NCI-H1048 (cell line): ENCODE measurements around the gene CFAP20DC.
"Not testable (repeated sequence)": the region's sequence is repeated elsewhere in the genome, so short reads cannot be mapped to it uniquely, and the experiment has no call there.

Experiments used
- DNase-seq: peaks from one replicate; lab custom pipeline; 2025; lab: John Stamatoyannopoulos, UW

The CFAP20DC gene

DNA sequence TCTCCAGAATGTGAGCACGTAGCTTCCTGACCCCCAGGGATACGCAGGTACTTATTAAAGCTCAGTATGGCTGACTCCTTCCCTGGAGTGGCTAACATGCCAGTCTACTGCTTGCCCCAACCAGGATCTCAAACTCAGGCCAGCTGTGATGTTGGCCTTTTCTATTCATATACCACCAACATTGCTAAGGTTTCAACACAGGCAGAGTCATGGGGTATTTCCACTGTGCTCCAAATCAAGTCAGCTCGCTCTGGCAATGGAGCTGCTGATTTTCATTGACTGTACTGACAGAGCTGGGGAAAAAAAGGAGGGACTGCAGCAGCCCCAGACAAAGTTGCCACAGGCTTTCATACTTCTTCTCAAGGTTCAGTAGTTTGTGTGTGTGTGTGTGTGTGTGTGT, 87.0 kb downstream of the CFAP20DC start:
- DNase-seq = no peak

- no peak for DNase-seq
Observed at GRCh38 chr3:58962040-58962651, 87.7 kb downstream of the CFAP20DC start.

DNA sequence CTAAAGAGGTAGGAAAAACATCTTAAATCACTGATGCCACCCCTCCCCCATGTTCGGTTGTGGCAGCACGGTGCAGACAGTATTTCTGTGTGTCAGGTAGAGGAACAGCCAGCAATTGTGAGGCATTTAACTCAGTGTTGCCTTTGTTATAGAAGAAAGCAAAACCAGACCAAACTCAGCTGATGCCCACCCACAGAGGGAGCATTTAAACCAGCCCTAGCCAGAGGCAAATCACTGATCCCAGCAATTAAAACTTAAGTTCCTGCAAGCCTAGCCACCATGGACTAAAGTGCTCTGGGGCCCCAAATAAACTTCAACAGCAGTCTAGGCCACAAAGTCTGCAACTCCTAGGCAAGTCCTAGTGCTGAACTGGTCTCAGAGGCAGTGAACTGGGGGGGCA, 94.5 kb downstream of the CFAP20DC start:
- no peak for DNase-seq

GRCh38 chr3:58953288-58953687, 96.5 kb downstream of the CFAP20DC start:
- no peak for DNase-seq

DNA sequence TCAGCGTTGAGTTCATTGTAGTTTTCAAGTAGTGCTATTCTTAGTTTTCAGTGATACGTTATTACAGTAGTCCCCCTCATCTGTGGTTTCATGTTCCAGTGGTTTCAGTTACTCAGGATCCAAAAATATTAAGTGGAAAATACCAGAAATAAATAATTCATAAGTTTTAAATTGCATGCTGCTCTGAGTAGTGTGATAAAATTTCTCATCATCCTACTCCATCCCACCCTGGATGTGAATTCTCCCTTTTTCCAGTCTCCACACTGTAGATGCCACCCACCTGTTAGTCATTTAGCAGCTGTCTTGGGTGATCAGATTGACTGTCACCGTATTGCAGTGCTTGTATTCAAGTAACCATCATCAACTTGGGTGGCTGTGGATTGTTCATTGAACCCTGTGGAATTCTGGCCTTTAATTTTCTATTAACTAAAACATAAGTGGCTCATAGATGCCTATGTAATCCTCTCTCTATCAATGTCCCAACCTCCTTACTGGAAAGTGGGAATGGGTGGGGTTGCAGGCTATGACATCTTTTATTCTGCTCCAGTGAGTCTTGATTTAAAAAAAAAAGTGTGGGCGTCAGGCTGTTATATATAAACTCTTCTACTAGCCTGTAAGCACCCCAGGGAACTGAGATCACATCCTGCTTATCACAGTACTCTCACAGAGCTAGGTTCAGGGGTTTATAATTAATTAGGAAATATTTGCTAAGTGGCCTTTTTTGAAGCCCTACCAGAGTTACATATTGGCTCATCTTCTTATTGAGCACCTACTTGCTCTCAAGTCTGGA, 97.5 kb downstream of the CFAP20DC start:
- DNase-seq = no peak

DNA sequence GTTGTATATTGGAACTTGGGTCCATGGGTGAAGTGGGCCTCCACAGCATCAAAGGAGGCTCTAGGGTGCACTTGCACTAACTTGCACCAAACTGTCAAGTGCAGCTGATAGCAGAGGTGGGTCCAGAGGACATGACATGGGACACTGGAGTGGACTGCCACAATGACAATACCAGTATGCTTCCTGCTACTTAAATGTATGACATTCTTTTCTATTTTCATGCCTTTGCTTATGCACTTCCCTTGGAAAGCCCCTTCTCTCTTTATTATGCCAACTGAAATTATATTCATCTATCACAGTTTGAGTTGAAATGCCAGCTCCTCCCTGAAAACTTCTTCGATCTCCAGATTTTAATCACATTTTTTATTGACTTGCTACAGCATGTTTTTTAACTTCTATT, 101.8 kb downstream of the CFAP20DC start:
- DNase-seq = no peak

DNA sequence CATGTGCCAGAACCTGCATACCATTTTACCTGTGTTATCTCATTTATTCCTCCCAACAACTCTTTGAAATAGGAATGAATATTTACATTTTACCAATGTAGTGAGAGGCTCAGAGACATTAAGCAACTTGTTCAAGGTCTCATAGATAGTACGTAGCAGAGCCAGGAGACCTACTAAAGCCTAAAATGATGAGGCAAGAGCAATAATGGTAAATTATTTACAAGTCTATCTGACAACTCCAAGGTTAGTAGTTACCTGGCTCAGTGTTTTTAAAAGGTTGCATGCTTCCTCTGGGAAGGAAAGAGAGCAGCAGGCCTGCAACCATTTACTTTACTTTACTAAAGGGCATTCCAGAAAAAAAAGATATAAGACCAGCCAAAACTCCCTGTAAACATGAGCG, 103.0 kb downstream of the CFAP20DC start:
- DNase-seq = no peak

GRCh38 chr3:58938057-58938456, 111.8 kb downstream of the CFAP20DC start:
- DNase-seq = no peak

DNA sequence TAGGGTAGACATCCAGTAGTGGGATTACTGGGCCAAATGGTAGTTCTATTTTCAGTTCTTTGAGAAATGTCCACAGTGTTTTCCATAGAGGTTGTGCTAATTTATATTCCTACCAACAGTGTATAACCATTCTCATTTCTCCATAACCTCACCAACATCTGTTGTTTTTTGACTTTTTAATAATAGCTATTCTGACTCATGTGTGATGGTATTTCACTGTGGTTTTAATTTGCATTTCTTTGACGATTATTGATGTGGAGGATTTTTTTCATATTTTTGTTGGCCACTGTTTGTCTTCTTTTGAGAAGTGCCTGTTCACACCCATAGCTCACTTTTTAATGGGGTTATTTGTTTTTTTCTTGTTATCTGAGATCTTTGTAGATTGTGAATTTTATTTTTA, 125.2 kb downstream of the CFAP20DC start:
- DNase-seq = no peak

- no peak for DNase-seq
Observed at GRCh38 chr3:58900386-58900785, 149.4 kb downstream of the CFAP20DC start.

- no peak for DNase-seq
Observed at GRCh38 chr3:58899953-58900298, 149.9 kb downstream of the CFAP20DC start.

DNA sequence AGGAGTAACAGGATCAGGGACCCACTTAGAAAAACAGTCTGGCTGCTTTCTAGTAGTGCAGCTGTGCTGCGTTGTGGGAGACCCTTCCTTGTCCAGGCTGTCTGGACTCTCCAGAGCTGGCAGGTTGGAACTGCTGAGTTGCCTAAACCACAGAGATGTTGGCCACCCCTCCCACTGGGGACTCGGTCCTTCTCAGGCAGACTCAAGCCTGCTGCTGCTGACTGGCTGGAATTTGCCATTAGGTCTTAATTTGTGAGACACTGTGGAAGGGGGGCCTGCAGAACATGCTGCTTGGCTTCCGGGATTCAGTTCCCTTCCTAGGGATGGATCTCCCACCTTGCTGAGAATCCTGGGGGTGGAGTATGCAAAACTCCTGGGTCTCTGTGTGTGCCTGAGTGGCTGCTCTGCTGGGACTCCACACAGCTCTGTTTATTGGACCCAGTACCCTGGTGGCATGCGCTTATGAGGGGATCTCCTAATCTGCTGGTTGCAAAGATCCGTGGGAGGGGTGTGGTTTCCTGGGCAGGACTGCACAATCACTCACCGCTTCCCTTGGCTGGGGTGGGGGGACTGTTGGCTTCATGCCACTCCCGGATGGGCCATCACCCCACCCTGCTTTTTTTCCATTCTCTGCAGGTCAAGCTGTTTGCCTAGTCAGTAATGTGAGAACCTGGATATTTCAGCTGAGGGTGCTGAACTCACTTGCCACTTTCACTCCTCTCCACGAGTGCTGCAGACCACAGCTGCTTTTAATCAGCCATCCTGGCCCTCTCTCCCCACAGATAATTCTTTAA, 150.5 kb downstream of the CFAP20DC start:
- no peak for DNase-seq

DNA sequence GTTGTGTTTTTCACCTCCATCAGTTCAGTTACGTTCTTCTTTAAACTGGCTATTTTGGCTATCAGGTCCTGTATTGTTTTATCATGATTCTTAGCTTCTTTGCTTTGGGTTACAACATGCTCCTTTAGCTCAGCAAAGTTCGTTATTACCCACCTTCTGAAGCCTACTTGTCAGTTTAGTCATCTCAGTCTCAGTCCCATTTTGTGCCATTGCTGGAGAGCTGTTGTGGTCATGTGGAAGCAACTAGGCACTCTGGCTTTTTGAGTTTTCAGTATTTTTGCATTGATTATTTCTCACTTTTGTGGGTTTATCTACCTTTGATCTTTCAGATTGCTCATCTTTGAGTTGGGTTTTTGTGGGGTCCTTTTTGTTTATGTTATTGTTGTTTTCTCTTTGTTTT, 151.3 kb downstream of the CFAP20DC start:
- no peak for DNase-seq

GRCh38 chr3:58897646-58898045, 152.2 kb downstream of the CFAP20DC start:
- DNase-seq = no peak

DNA sequence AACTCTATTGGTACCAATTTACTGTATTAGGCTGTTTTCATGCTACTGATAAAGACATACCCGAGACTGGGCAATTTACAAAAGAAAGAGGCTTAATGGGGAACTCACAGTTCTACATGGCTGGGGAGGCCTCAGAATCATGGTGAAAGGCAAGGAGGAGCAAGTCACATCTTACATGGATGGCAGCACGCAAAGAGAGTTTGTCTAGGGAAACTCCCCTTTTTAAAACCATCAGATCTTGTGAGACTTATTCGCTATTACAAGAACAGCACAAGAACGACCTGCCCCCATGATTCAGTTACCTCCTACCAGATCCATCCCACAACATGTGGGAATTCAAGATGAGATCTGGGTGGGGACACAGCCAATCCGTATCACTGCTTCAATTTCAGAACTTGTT, 154.1 kb downstream of the CFAP20DC start:
- not testable (repeated sequence) for DNase-seq

GRCh38 chr3:58892526-58892925, 157.3 kb downstream of the CFAP20DC start:
- DNase-seq = not testable (repeated sequence)

GRCh38 chr3:58888087-58888486, 161.7 kb downstream of the CFAP20DC start:
- no peak for DNase-seq

GRCh38 chr3:58884453-58884852, 165.4 kb downstream of the CFAP20DC start:
- DNase-seq = no peak

GRCh38 chr3:58880182-58880581, 169.6 kb downstream of the CFAP20DC start:
- no peak for DNase-seq

DNA sequence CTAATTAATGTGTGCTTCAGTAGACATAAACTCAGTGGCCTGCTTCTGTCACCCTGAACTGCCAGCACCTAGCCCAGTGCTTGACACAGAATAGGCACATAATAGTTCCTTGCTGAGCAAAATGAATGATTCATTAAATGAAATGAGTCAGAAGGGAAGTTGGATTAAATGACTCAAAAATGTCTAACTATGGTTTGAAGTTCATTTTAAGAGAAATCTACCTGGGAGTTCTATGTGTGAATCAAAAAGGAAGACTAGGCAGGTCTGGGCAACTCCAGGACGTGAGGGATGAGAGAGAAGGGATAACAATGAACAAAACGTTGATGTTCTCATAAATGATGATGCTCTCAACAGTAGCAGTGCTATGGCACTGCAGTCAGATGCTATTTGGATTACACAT, 175.0 kb downstream of the CFAP20DC start:
- no peak for DNase-seq

GRCh38 chr3:58874248-58874741, 175.5 kb downstream of the CFAP20DC start:
- DNase-seq = no peak

DNA sequence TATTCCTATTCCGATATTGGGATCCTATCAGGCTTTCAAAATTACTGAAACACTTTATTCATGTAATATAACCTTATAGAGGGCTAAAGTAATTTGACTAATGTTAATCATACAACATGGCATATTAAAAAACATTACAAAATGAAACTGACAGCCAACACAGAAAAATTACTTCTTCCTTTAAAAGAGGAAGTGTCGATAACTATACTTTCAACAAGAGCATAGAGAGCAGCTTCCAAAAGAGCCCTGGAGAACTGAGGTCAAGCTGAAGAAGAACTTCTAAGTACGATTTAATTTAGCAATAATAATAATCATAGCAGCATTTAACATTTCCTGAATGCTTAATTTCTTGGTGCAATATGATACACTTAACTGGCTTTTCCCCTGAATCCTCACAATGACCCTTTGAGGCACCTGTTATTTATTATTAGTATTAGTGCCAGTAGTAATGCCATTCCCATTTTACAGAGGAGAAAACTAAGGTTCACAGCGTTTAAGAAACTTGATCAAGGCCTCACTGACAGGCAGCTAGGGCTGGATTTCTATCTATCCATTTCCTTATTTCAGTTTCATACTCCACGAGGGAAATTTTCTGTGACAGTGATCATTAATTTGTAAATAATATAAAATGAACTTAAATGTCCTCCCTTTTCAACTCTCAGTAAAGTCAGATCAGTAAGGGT, 181.6 kb downstream of the CFAP20DC start:
- no peak for DNase-seq
